DND-41 (cell line): Measurements from ENCODE around the gene DISP1.

Source experiments
- CTCF ChIP-seq: IDR thresholded peaks from 2 replicates; pipeline ENCODE4 v1.5.1; 2012; ENCODE audit warnings: borderline replicate concordance, low read length, moderate library complexity, mild to moderate bottlenecking; ENCODE audit not compliant: poor library complexity, severe bottlenecking; ENCODE audit errors: extremely low read depth
- EZH2 ChIP-seq: IDR thresholded peaks from 3 replicates; pipeline ENCODE4 v1.6.1; 2012; ENCODE audit warnings: borderline replicate concordance, low read depth, mild to moderate bottlenecking, moderate library complexity, low read length, inconsistent platforms; ENCODE audit not compliant: severe bottlenecking

GRCh38 chr1:222824641-222825040, 9.8 kb downstream of the DISP1 start:
- TF ChIP-seq EZH2 (no peak), CTCF (no peak)
